Activated CD4-positive, alpha-beta memory T cell treated with anti-CD3 and anti-CD28 coated beads, Interleukin-2, amount 10 ng/mL, durations not matched to agents 7 days and 5 days (primary cell): Measurements from ENCODE around the gene SEMA3E. TPM values are rescaled to one million over a fixed set of nuclear protein-coding genes. Genes with fewer than 3 reads are reported as not detected.
"Not testable (repeated sequence)": the region's sequence is repeated elsewhere in the genome, so short reads cannot be mapped to it uniquely, and the experiment has no call there.

Source experiments
- CTCF ChIA-PET: fragments of 350-600 bp; sonication (Branson Sonifier 250); formaldehyde crosslinking; loops from one replicate; lab custom pipeline; 2021; ENCODE audit warnings: antibody characterized with exemption, inconsistent platforms; lab: Charles Lee
- POLR2A ChIA-PET: fragments of 350-600 bp; sonication (Branson Sonifier 250); formaldehyde crosslinking; loops from one replicate; lab custom pipeline; 2021; ENCODE audit warnings: antibody characterized with exemption; lab: Charles Lee
- DNase-seq: peaks from one replicate; pipeline ENCODE4 v3.0.0-alpha.2; 2020
- H3K27ac Mint-ChIP-seq: one replicate; pipeline ENCODE4 v1.8.0; 2021; ENCODE audit warnings: mild to moderate bottlenecking, mixed read lengths
- H3K27me3 Mint-ChIP-seq: one replicate; pipeline ENCODE4 v1.8.0; 2021; ENCODE audit warnings: mixed read lengths
- H3K36me3 Mint-ChIP-seq: one replicate; pipeline ENCODE4 v1.8.0; 2021; ENCODE audit warnings: low read depth, mixed read lengths
- H3K4me1 Mint-ChIP-seq: one replicate; pipeline ENCODE4 v1.8.0; 2021; ENCODE audit warnings: mixed read lengths
- H3K4me3 Mint-ChIP-seq: one replicate; pipeline ENCODE4 v1.8.0; 2021; ENCODE audit warnings: mild to moderate bottlenecking, mixed read lengths
- H3K9me3 Mint-ChIP-seq: one replicate; pipeline ENCODE4 v1.8.0; 2021; ENCODE audit warnings: mixed read lengths
- total RNA-seq, 2 experiments: library from RNA; stranded (reverse); gene quantifications; one replicate each; pipeline ENCODE4 v1.2.3, GENCODE V29; 2021

SEMA3E gene
- total RNA-seq, 2 experiments from 2014 or later = not detected

- H3K4me3 Mint-ChIP-seq, H3K27me3 Mint-ChIP-seq, POLR2A ChIA-PET, H3K36me3 Mint-ChIP-seq, H3K4me1 Mint-ChIP-seq, DNase-seq, H3K27ac Mint-ChIP-seq, CTCF ChIA-PET, H3K9me3 Mint-ChIP-seq: not testable (repeated sequence)
These were observed 218.7 kb downstream of the SEMA3E start for GRCh38 chr7:83430289-83430688.

GRCh38 chr7:83429493-83429892 is 219.4 kb downstream of the SEMA3E start:
- ChIA-PET POLR2A (no interaction called here), CTCF (no interaction called here)
- Mint-ChIP-seq H3K4me1 (no peaks in the 10 kb centered on the region), H3K36me3 (no peaks in the 10 kb centered on the region), H3K4me3 (no peak overlapping the region), H3K9me3 (no peaks in the 10 kb centered on the region), H3K27me3 (no peaks in the 10 kb centered on the region), H3K27ac (no peak overlapping the region)
- no peak for DNase-seq

- no peaks in the 10 kb centered on the region for H3K9me3 Mint-ChIP-seq
- POLR2A ChIA-PET = no interaction called here
- no peaks in the 10 kb centered on the region for H3K4me1 Mint-ChIP-seq
- CTCF ChIA-PET = no interaction called here
- no peak overlapping the region for H3K4me3 Mint-ChIP-seq
- H3K27me3 Mint-ChIP-seq = no peaks in the 10 kb centered on the region
- H3K27ac Mint-ChIP-seq = no peak overlapping the region
- DNase-seq = no peak
- no peaks in the 10 kb centered on the region for H3K36me3 Mint-ChIP-seq
These were observed 221.1 kb downstream of the SEMA3E start for GRCh38 chr7:83427884-83428283.

GRCh38 chr7:83426325-83426724 is 222.6 kb downstream of the SEMA3E start:
- ChIA-PET CTCF (no interaction called here), POLR2A (no interaction called here)
- Mint-ChIP-seq H3K27ac (no peak overlapping the region), H3K9me3 (no peaks in the 10 kb centered on the region), H3K4me3 (no peak overlapping the region), H3K27me3 (no peaks in the 10 kb centered on the region), H3K36me3 (no peaks in the 10 kb centered on the region), H3K4me1 (no peaks in the 10 kb centered on the region)
- no peak for DNase-seq

- no peak overlapping the region for H3K4me3 Mint-ChIP-seq
- no peaks in the 10 kb centered on the region for H3K36me3 Mint-ChIP-seq
- POLR2A ChIA-PET = no interaction called here
These were observed 229.9 kb downstream of the SEMA3E start for GRCh38 chr7:83419013-83419412.

GRCh38 chr7:83415840-83416239 is 233.1 kb downstream of the SEMA3E start:
- H3K4me1 Mint-ChIP-seq = no peaks in the 10 kb centered on the region
- no peak for DNase-seq
- no peaks in the 10 kb centered on the region for H3K27me3 Mint-ChIP-seq
- no peak overlapping the region for H3K4me3 Mint-ChIP-seq
- no peaks in the 10 kb centered on the region for H3K36me3 Mint-ChIP-seq
- peaks cover 6% of the 10 kb centered on the region for H3K9me3 Mint-ChIP-seq
- H3K27ac Mint-ChIP-seq = no peak overlapping the region
- POLR2A ChIA-PET = no interaction called here
- CTCF ChIA-PET = no interaction called here

More at GRCh38 chr7:83419013-83419412, 229.9 kb downstream of the SEMA3E start:
- Mint-ChIP-seq H3K27ac (no peak overlapping the region), H3K27me3 (no peaks in the 10 kb centered on the region), H3K9me3 (peaks cover 6% of the 10 kb centered on the region), H3K4me1 (no peaks in the 10 kb centered on the region)
- CTCF ChIA-PET = no interaction called here
- DNase-seq = no peak

GRCh38 chr7:83414947-83415346 is 234.0 kb downstream of the SEMA3E start:
- Mint-ChIP-seq H3K4me1 (no peaks in the 10 kb centered on the region), H3K27ac (no peak overlapping the region), H3K27me3 (no peaks in the 10 kb centered on the region), H3K36me3 (no peaks in the 10 kb centered on the region), H3K4me3 (no peak overlapping the region), H3K9me3 (peaks cover 5% of the 10 kb centered on the region)
- ChIA-PET POLR2A (no interaction called here), CTCF (no interaction called here)
- DNase-seq = no peak

GRCh38 chr7:83413831-83414230 is 235.1 kb downstream of the SEMA3E start:
- CTCF ChIA-PET = no interaction called here
- Mint-ChIP-seq H3K36me3 (no peaks in the 10 kb centered on the region), H3K4me3 (no peak overlapping the region)

GRCh38 chr7:83413424-83413823 is 235.5 kb downstream of the SEMA3E start:
- Mint-ChIP-seq H3K36me3 (no peaks in the 10 kb centered on the region), H3K4me3 (no peak overlapping the region), H3K9me3 (no peaks in the 10 kb centered on the region), H3K4me1 (no peaks in the 10 kb centered on the region), H3K27me3 (no peaks in the 10 kb centered on the region), H3K27ac (no peak overlapping the region)
- POLR2A ChIA-PET = no interaction called here
- CTCF ChIA-PET = no interaction called here
- no peak for DNase-seq

More at GRCh38 chr7:83413831-83414230, 235.1 kb downstream of the SEMA3E start:
- no peaks in the 10 kb centered on the region for H3K27me3 Mint-ChIP-seq
- POLR2A ChIA-PET = no interaction called here
- H3K4me1 Mint-ChIP-seq = no peaks in the 10 kb centered on the region
- DNase-seq = no peak
- H3K27ac Mint-ChIP-seq = no peak overlapping the region
- H3K9me3 Mint-ChIP-seq = no peaks in the 10 kb centered on the region

GRCh38 chr7:83410989-83411591 is 237.8 kb downstream of the SEMA3E start:
- no peaks in the 10 kb centered on the region for H3K4me1 Mint-ChIP-seq
- no peak overlapping the region for H3K4me3 Mint-ChIP-seq
- no peak for DNase-seq
- CTCF ChIA-PET = no interaction called here
- no peaks in the 10 kb centered on the region for H3K27me3 Mint-ChIP-seq
- no peak overlapping the region for H3K27ac Mint-ChIP-seq
- POLR2A ChIA-PET = no interaction called here
- H3K36me3 Mint-ChIP-seq = no peaks in the 10 kb centered on the region
- no peaks in the 10 kb centered on the region for H3K9me3 Mint-ChIP-seq

GRCh38 chr7:83394776-83395175 is 254.2 kb downstream of the SEMA3E start:
- no peaks in the 10 kb centered on the region for H3K27me3 Mint-ChIP-seq
- no peak overlapping the region for H3K27ac Mint-ChIP-seq
- DNase-seq = no peak
- ChIA-PET POLR2A (no interaction called here), CTCF (no interaction called here)
- peaks cover 9% of the 10 kb centered on the region for H3K9me3 Mint-ChIP-seq
- no peaks in the 10 kb centered on the region for H3K36me3 Mint-ChIP-seq
- H3K4me3 Mint-ChIP-seq = no peak overlapping the region
- H3K4me1 Mint-ChIP-seq = no peaks in the 10 kb centered on the region

GRCh38 chr7:83388436-83388835 is 260.5 kb downstream of the SEMA3E start:
- CTCF ChIA-PET = no interaction called here

GRCh38 chr7:83366629-83367028 is 282.3 kb downstream of the SEMA3E start:
- no peaks in the 10 kb centered on the region for H3K36me3 Mint-ChIP-seq
- DNase-seq = no peak
- POLR2A ChIA-PET = no interaction called here
- no peak overlapping the region for H3K4me3 Mint-ChIP-seq
- H3K9me3 Mint-ChIP-seq = no peaks in the 10 kb centered on the region
- CTCF ChIA-PET = no interaction called here
- H3K27me3 Mint-ChIP-seq = no peaks in the 10 kb centered on the region
- H3K4me1 Mint-ChIP-seq = no peaks in the 10 kb centered on the region
- no peak overlapping the region for H3K27ac Mint-ChIP-seq

More at GRCh38 chr7:83388436-83388835, 260.5 kb downstream of the SEMA3E start:
- DNase-seq = no peak
- no peak overlapping the region for H3K4me3 Mint-ChIP-seq
- H3K4me1 Mint-ChIP-seq = no peaks in the 10 kb centered on the region
- peaks cover 11% of the 10 kb centered on the region for H3K9me3 Mint-ChIP-seq
- no peak overlapping the region for H3K27ac Mint-ChIP-seq
- H3K27me3 Mint-ChIP-seq = no peaks in the 10 kb centered on the region
- POLR2A ChIA-PET = no interaction called here
- H3K36me3 Mint-ChIP-seq = no peaks in the 10 kb centered on the region

- no peaks in the 10 kb centered on the region for H3K4me1 Mint-ChIP-seq
- H3K27me3 Mint-ChIP-seq = no peaks in the 10 kb centered on the region
- DNase-seq = no peak
- POLR2A ChIA-PET = no interaction called here
- CTCF ChIA-PET = no interaction called here
- H3K4me3 Mint-ChIP-seq = no peak overlapping the region
- no peaks in the 10 kb centered on the region for H3K9me3 Mint-ChIP-seq
- H3K27ac Mint-ChIP-seq = no peak overlapping the region
- no peaks in the 10 kb centered on the region for H3K36me3 Mint-ChIP-seq
These were observed 283.2 kb downstream of the SEMA3E start for GRCh38 chr7:83365746-83366145.
